HepG2 (cell line): ENCODE results near the gene CMIP. TPM values are rescaled to one million over a fixed set of nuclear protein-coding genes. Genes with fewer than 3 reads are reported as not detected.
A peak's percentile ranks its signal among the peaks of the same experiment; 100 is the strongest.

Source experiments
- CCAR2 ChIP-seq: fragments of 200-400 bp; formaldehyde crosslinking; optimal IDR thresholded peaks from 2 replicates; pipeline ENCODE3; 2018; ENCODE audit warnings: low read depth, mild to moderate bottlenecking, low read length, moderate library complexity
- ELK4 ChIP-seq: sonication (generic); formaldehyde crosslinking; IDR thresholded peaks from 2 replicates; pipeline ENCODE4 v1.9.0; 2021; ENCODE audit warnings: missing genetic modification reagents, borderline replicate concordance
- ETV6 ChIP-seq: sonication (generic); formaldehyde crosslinking; conservative IDR thresholded peaks from 2 replicates; pipeline ENCODE4 v1.4.0; 2020; ENCODE audit warnings: missing genetic modification reagents
- FOSL2 ChIP-seq: sonication (generic); formaldehyde crosslinking; IDR thresholded peaks from 2 replicates; pipeline ENCODE4 v1.4.0; 2020; ENCODE audit warnings: missing genetic modification reagents
- FOXC1 ChIP-seq: sonication (generic); formaldehyde crosslinking; IDR thresholded peaks from 2 replicates; pipeline ENCODE4 v1.8.0; 2022; ENCODE audit warnings: mild to moderate bottlenecking, missing genetic modification reagents, borderline replicate concordance
- HNF4G ChIP-seq, 2 experiments: sonication (generic) in 1 of 2; formaldehyde crosslinking in 1 of 2; IDR thresholded peaks; 2 replicates each; pipeline versions ENCODE4 v1.4.0 to v1.6.1; 2011 to 2020; ENCODE audit warnings: borderline replicate concordance in 2 of 2, low read depth in 2 of 2, mild to moderate bottlenecking in 2 of 2, low read length in 1 of 2, missing genetic modification reagents in 1 of 2, moderate library complexity in 1 of 2
- KMT2B ChIP-seq: IDR thresholded peaks from 2 replicates; pipeline ENCODE4 v1.6.1; 2016; ENCODE audit warnings: missing genetic modification reagents, missing compliant biosample characterization
- POLR2AphosphoS5 ChIP-seq: IDR thresholded peaks from 2 replicates; pipeline ENCODE4 v1.6.1; 2012; ENCODE audit warnings: low read depth, low read length
- PPARG ChIP-seq: conservative IDR thresholded peaks from 2 replicates; pipeline ENCODE4 v1.6.1; 2016; ENCODE audit warnings: missing biosample characterization, missing genetic modification reagents
- RORA ChIP-seq: sonication (generic); formaldehyde crosslinking; IDR thresholded peaks from 2 replicates; pipeline ENCODE4 v1.5.0; 2020; ENCODE audit warnings: mild to moderate bottlenecking, missing genetic modification reagents, moderate library complexity
- SKI ChIP-seq: fragments of 450-650 bp; IDR thresholded peaks from one replicate; pipeline ENCODE4 v1.6.1; 2018; ENCODE audit warnings: mild to moderate bottlenecking; ENCODE audit not compliant: partially characterized antibody
- SNRNP70 ChIP-seq: fragments of 200-400 bp; formaldehyde crosslinking; IDR thresholded peaks from 2 replicates; pipeline ENCODE4 v1.6.1; 2017; ENCODE audit warnings: mild to moderate bottlenecking, low read depth, low read length, moderate library complexity
- SOX13 ChIP-seq, 3 experiments: fragments of 450-650 bp in 1 of 3; sonication (generic) in 1 of 3; formaldehyde crosslinking in 1 of 3; IDR thresholded peaks in 2 of 3; conservative IDR thresholded peaks in 1 of 3; 2 replicates each; pipeline versions ENCODE4 v1.5.0 to v1.6.1; 2016 to 2020; ENCODE audit warnings: antibody characterized with exemption in 1 of 3, mild to moderate bottlenecking in 1 of 3, missing compliant biosample characterization in 1 of 3, missing genetic modification reagents in 1 of 3, moderate library complexity in 1 of 3
- THAP11 ChIP-seq: IDR thresholded peaks from 2 replicates; pipeline ENCODE4 v1.6.1; 2016; ENCODE audit warnings: missing biosample characterization, missing genetic modification reagents
- ZFYVE20 ChIP-seq: sonication (generic); formaldehyde crosslinking; IDR thresholded peaks from 2 replicates; pipeline ENCODE4 v1.8.0; 2023; ENCODE audit warnings: low read depth, mild to moderate bottlenecking, moderate library complexity, missing genetic modification reagents, borderline replicate concordance
- ZNF383 ChIP-seq: sonication (generic); formaldehyde crosslinking; IDR thresholded peaks from 2 replicates; pipeline ENCODE4 v1.4.0; 2020; ENCODE audit warnings: missing genetic modification reagents, mild to moderate bottlenecking, borderline replicate concordance
- ZNF407 ChIP-seq: sonication (generic); formaldehyde crosslinking; IDR thresholded peaks from one replicate; pipeline ENCODE4 v1.5.1; 2020; ENCODE audit warnings: mild to moderate bottlenecking, missing genetic modification reagents; ENCODE audit errors: not compliant biosample characterization
- ZNF550 ChIP-seq: sonication (generic); formaldehyde crosslinking; IDR thresholded peaks from 2 replicates; pipeline ENCODE4 v1.4.0; 2020; ENCODE audit warnings: mild to moderate bottlenecking, missing genetic modification reagents, borderline replicate concordance
- polyA plus RNA-seq, 8 experiments: library from polyadenylated mRNA; depleted of rRNA in 3 of 8; stranded (reverse) in 7 of 8; unstranded in 1 of 8; fragments of >200 nt; fragmentation: Illumina TruSeq in 4 of 8; extraction: Trizol in 4 of 8; gene quantifications; 2 replicates each; pipeline versions ENCODE4 v1.2.1 to v1.2.3, GENCODE V29; 2011 to 2016; ENCODE audit warnings: low read depth in 4 of 8, missing spikeins in 1 of 8, mixed read lengths in 1 of 8; ENCODE audit not compliant: insufficient read depth in 1 of 8
- total RNA-seq, 5 experiments: library from RNA; depleted of rRNA; stranded (reverse); fragments of >200 nt; fragmentation: Illumina TruSeq; extraction: Trizol; gene quantifications; 2 replicates each; pipeline ENCODE4 v1.2.3, GENCODE V29; 2016; ENCODE audit warnings: low read depth in 1 of 5

The CMIP gene
- total and polyA plus RNA-seq, 2 of the 13 experiments (the other 11 are each of a cell fraction or from before 2014, with no cell fraction given), result 10.9 to 18.1 TPM

GRCh38 chr16:81453091-81453728 is 8.6 kb downstream of the CMIP start (continued):
- no peak for TF ChIP-seq ZNF407
- TF ChIP-seq THAP11 (CRISPR knock-in tag), result no peak
- no peak for TF ChIP-seq CCAR2
- TF ChIP-seq RORA (CRISPR knock-in tag), result no peak
- no peak for TF ChIP-seq ELK4 (CRISPR knock-in tag)
- no peak for TF ChIP-seq ETV6 (CRISPR knock-in tag)
- no peak for TF ChIP-seq SKI
- TF ChIP-seq SOX13 (IDR thresholded peaks at IDR 0.05), result no peak
- TF ChIP-seq SOX13 (CRISPR knock-in tag; conservative IDR thresholded peaks at IDR 0.05 in 1 of 2, IDR thresholded peaks at IDR 0.05 in 1 of 2), result no peak
- TF ChIP-seq FOSL2 (CRISPR knock-in tag), result no peak
- no peak for TF ChIP-seq KMT2B (CRISPR knock-in tag)
- no peak for TF ChIP-seq ZNF383 (CRISPR knock-in tag)
- TF ChIP-seq HNF4G (IDR thresholded peaks at IDR 0.05; ENCODE audit: borderline replicate concordance, low read depth, low read length), result no peak
- TF ChIP-seq HNF4G (CRISPR knock-in tag; IDR thresholded peaks at IDR 0.05; ENCODE audit: borderline replicate concordance, low read depth), result no peak
- no peak for TF ChIP-seq ZFYVE20 (CRISPR knock-in tag)
- no peak for TF ChIP-seq ZNF550
- no peak for TF ChIP-seq SNRNP70
- no peak for TF ChIP-seq PPARG (CRISPR knock-in tag)
- peak; percentile 27; the same call in 1 of the 2 replicates for TF ChIP-seq FOXC1
- no peak for TF ChIP-seq POLR2AphosphoS5
